ENCODE data around the gene C1QTNF7.

DNA sequence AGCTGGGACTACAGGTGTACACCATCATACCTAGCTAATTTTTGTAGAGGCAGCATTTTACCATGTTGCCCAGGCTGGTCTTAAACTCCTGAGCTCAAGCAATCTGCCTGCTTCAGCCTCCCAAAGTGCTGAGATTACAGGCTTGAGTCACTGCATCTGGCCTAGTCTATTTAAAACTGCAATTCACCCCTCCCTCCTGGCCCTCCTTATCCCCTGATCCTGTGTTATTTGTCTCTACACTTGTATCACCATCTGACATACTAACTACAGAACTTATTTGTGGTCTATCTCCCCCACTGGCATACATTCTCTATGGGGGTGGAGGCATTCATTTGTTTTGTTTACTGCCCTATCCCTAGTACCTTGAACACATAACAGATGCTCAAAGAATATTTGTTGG, 65.6 kb downstream of the C1QTNF7 start:
- no peak for TF ChIP-seq CTCF (IDR thresholded peaks at IDR 0.05; ENCODE audit: insufficient read depth, low read depth, low read length)
- TF ChIP-seq EZH2 (IDR thresholded peaks at IDR 0.05; ENCODE audit: insufficient read depth, low read length), result no peak

All from astrocyte (in vitro differentiated cells and primary cell).